LNCaP clone FGC (cell line): ENCODE results near the gene TGM1.

Source experiments
- DNase-seq: peaks from one replicate; pipeline ENCODE4 v3.0.0-alpha.2; 2011; ENCODE audit warnings: low read depth
- H3K4me3 ChIP-seq: 2 replicates; pipeline ENCODE4 v1.5.1; 2011; ENCODE audit warnings: mild to moderate bottlenecking, low read depth, low read length, control low read depth
- CTCF ChIP-seq: IDR thresholded peaks from 2 replicates; pipeline ENCODE4 v1.5.1; 2012; ENCODE audit warnings: mild to moderate bottlenecking; ENCODE audit not compliant: control insufficient read depth, insufficient read depth; ENCODE audit errors: extremely low read depth

TGM1 gene

GRCh38 chr14:24298892-24299254 lies 35.9 kb upstream of the TGM1 start:
- DNase-seq: no peak
- no peak for TF ChIP-seq CTCF
- H3K4me3 ChIP-seq: peak overlapping the region; percentile 98

GRCh38 chr14:24297190-24297964 lies 34.4 kb upstream of the TGM1 start:
- DNase-seq: no peak
- no peak overlapping the region for H3K4me3 ChIP-seq
- TF ChIP-seq CTCF: peak; percentile 57

- DNase-seq: no peak
- TF ChIP-seq CTCF: peak; percentile 82
- H3K4me3 ChIP-seq: no peak overlapping the region
Observed at GRCh38 chr14:24296341-24297157, 33.6 kb upstream of the TGM1 start.

GRCh38 chr14:24293525-24293924 lies 30.5 kb upstream of the TGM1 start:
- TF ChIP-seq CTCF: no peak
- no peak overlapping the region for H3K4me3 ChIP-seq
- DNase-seq: no peak

GRCh38 chr14:24292118-24292807 lies 29.3 kb upstream of the TGM1 start:
- DNase-seq: no peak
- TF ChIP-seq CTCF: no peak
- H3K4me3 ChIP-seq: no peak overlapping the region

GRCh38 chr14:24291446-24292117 lies 28.6 kb upstream of the TGM1 start:
- no peak for DNase-seq
- H3K4me3 ChIP-seq: no peak overlapping the region
- TF ChIP-seq CTCF: no peak
